Kidney glomerular epithelial cell (primary cell): ENCODE measurements around the gene PHF3.
"Not testable (repeated sequence)": the region's sequence is repeated elsewhere in the genome, so short reads cannot be mapped to it uniquely, and the experiment has no call there.

Experiments
- DNase-seq: peaks from one replicate; lab custom pipeline; 2025; lab: John Stamatoyannopoulos, UW

PHF3 gene

GRCh38 chr6:63706630-63707029 is 71.0 kb downstream of the PHF3 start:
- DNase-seq = no peak

- no peak for DNase-seq
Measured at GRCh38 chr6:63708631-63709030, 73.0 kb downstream of the PHF3 start.

- DNase-seq = no peak
Measured at GRCh38 chr6:63709148-63709547, 73.5 kb downstream of the PHF3 start.

GRCh38 chr6:63713332-63713731 is 77.7 kb downstream of the PHF3 start:
- no peak for DNase-seq

- no peak for DNase-seq
Measured at GRCh38 chr6:63714091-63714490, 78.5 kb downstream of the PHF3 start.

GRCh38 chr6:63716169-63716568 is 80.6 kb downstream of the PHF3 start:
- DNase-seq = no peak

- DNase-seq = no peak
Measured at GRCh38 chr6:63721181-63721580, 85.6 kb downstream of the PHF3 start.

- no peak for DNase-seq
Measured at GRCh38 chr6:63724721-63725120, 89.1 kb downstream of the PHF3 start.

GRCh38 chr6:63730311-63730710 is 94.7 kb downstream of the PHF3 start:
- no peak for DNase-seq

- DNase-seq = no peak
Measured at GRCh38 chr6:63731930-63732329, 96.3 kb downstream of the PHF3 start.

- no peak for DNase-seq
Measured at GRCh38 chr6:63732336-63732735, 96.7 kb downstream of the PHF3 start.

GRCh38 chr6:63734923-63735322 is 99.3 kb downstream of the PHF3 start:
- no peak for DNase-seq

GRCh38 chr6:63738190-63738589 is 102.6 kb downstream of the PHF3 start:
- not testable (repeated sequence) for DNase-seq

- no peak for DNase-seq
Measured at GRCh38 chr6:63739094-63739687, 103.6 kb downstream of the PHF3 start.

GRCh38 chr6:63740709-63741108 is 105.1 kb downstream of the PHF3 start:
- DNase-seq = peak; percentile 18

GRCh38 chr6:63742060-63742459 is 106.5 kb downstream of the PHF3 start:
- no peak for DNase-seq

GRCh38 chr6:63743691-63744090 is 108.1 kb downstream of the PHF3 start:
- DNase-seq = no peak

GRCh38 chr6:63744810-63745209 is 109.2 kb downstream of the PHF3 start:
- no peak for DNase-seq

GRCh38 chr6:63745784-63746183 is 110.2 kb downstream of the PHF3 start:
- no peak for DNase-seq

GRCh38 chr6:63750400-63750799 is 114.8 kb downstream of the PHF3 start:
- no peak for DNase-seq

GRCh38 chr6:63757275-63757674 is 121.7 kb downstream of the PHF3 start:
- not testable (repeated sequence) for DNase-seq

GRCh38 chr6:63757826-63758225 is 122.2 kb downstream of the PHF3 start:
- no peak for DNase-seq

GRCh38 chr6:63759605-63760105 is 124.1 kb downstream of the PHF3 start:
- no peak for DNase-seq

- DNase-seq = no peak
Measured at GRCh38 chr6:63760199-63760598, 124.6 kb downstream of the PHF3 start.
